Omental fat pad (tissue), 4 donors: ENCODE data around the gene SLC25A4. TPM values are rescaled to one million over a fixed set of nuclear protein-coding genes. Genes with fewer than 3 reads are reported as not detected.

Source experiments
- ATAC-seq: fragments of 150-250 bp; one replicate; pipeline ENCODE4 v1.9.1; 2016; ENCODE audit warnings: mild to moderate bottlenecking, moderate library complexity; ENCODE audit not compliant: low FRiP score
- DNase-seq: peaks from one replicate; pipeline ENCODE4 v3.0.0-alpha.2; 2019; ENCODE audit warnings: low spot score
- total RNA-seq, 4 donors: library from RNA; depleted of rRNA; stranded (reverse); fragments of >200 nt; gene quantifications; one replicate each; pipeline ENCODE4 v1.1.0, GENCODE V29; 2016
- TF ChIP-seq, protein P1 (sequence below), 3 donors: fragments of 450-650 bp; IDR thresholded peaks; one replicate each; pipeline ENCODE4 v1.5.1; 2016 to 2017; ENCODE audit warnings: antibody characterized with exemption in 3 of 3, mild to moderate bottlenecking in 3 of 3, moderate library complexity in 2 of 3

Gene SLC25A4
- total RNA-seq, 4 donors from 2014 or later = 14.4 to 25.9 (median 20.2) TPM

DNA sequence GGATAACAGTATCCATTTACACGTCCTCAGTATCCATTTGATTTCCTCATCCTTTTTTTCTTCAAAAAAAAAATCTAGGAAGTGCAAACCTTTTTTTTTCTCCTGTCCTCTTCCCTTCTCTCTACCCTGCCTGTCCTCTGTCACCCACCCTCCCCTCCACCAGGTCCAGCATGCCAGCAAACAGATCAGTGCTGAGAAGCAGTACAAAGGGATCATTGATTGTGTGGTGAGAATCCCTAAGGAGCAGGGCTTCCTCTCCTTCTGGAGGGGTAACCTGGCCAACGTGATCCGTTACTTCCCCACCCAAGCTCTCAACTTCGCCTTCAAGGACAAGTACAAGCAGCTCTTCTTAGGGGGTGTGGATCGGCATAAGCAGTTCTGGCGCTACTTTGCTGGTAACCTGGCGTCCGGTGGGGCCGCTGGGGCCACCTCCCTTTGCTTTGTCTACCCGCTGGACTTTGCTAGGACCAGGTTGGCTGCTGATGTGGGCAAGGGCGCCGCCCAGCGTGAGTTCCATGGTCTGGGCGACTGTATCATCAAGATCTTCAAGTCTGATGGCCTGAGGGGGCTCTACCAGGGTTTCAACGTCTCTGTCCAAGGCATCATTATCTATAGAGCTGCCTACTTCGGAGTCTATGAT lies 1.7 kb downstream of the SLC25A4 start:
- no peak for ATAC-seq
- DNase-seq = no peak
- TF ChIP-seq, protein P1, sequence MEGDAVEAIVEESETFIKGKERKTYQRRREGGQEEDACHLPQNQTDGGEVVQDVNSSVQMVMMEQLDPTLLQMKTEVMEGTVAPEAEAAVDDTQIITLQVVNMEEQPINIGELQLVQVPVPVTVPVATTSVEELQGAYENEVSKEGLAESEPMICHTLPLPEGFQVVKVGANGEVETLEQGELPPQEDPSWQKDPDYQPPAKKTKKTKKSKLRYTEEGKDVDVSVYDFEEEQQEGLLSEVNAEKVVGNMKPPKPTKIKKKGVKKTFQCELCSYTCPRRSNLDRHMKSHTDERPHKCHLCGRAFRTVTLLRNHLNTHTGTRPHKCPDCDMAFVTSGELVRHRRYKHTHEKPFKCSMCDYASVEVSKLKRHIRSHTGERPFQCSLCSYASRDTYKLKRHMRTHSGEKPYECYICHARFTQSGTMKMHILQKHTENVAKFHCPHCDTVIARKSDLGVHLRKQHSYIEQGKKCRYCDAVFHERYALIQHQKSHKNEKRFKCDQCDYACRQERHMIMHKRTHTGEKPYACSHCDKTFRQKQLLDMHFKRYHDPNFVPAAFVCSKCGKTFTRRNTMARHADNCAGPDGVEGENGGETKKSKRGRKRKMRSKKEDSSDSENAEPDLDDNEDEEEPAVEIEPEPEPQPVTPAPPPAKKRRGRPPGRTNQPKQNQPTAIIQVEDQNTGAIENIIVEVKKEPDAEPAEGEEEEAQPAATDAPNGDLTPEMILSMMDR (IDR thresholded peaks at IDR 0.05) = no peak

DNA sequence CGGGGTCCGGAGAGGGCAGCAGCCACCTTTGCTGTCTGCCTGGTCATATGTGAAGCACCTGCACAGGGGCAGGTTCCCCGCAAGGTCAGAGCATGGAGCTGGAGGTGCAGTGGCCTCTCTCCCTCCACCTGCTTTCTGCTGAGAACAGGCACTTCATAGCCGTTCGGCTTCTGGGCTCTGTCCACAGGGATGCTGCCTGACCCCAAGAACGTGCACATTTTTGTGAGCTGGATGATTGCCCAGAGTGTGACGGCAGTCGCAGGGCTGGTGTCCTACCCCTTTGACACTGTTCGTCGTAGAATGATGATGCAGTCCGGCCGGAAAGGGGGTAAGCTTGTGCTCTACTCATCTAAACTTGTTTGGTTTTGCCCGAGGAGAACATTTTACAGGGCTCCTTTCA lies 2.5 kb downstream of the SLC25A4 start:
- DNase-seq (no peak), ATAC-seq (no peak)
- TF ChIP-seq, protein P1 (IDR thresholded peaks at IDR 0.05) = no peak

DNA sequence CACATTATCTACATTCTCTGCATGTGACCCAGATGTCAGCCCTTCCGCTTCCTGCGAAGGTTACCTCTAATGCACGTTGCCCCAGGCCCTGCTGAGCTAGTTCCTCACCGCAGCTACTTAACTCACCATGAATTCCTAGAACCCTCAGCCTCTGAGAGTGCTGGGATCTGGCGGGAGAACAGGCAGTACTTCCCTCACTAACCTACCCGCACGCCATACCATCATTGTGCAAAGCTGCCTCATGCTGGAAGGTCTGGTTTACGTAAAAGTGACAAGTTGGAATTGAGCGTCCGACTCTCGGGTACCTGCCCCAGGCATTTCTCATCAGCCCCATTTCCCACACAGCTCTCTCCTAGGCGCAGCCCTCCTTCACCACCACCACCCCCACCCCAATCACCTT lies 6.3 kb downstream of the SLC25A4 start:
- ATAC-seq = no peak
- no peak for DNase-seq
- TF ChIP-seq, protein P1 (IDR thresholded peaks at IDR 0.05) = no peak

DNA sequence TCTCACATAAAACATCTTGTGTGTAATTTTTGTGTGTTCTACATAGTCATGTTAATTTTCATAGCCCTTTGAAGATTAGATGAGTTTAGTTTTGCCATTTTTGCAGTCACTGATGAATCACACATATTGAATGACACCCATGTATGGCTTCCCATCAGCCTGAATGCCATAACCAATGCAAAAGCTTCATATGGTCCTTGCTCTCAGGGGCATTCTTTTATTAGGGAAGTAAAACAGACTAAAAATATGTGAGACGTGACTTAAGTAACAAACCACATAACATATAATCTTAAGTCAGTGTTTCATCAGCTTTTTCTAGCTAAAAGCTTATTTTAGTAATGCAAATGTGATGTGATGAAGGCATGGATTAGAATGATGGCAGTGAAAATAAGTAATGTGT lies 8.2 kb downstream of the SLC25A4 start:
- TF ChIP-seq, protein P1 (IDR thresholded peaks at IDR 0.05) = no peak
- DNase-seq (no peak), ATAC-seq (no peak)

DNA sequence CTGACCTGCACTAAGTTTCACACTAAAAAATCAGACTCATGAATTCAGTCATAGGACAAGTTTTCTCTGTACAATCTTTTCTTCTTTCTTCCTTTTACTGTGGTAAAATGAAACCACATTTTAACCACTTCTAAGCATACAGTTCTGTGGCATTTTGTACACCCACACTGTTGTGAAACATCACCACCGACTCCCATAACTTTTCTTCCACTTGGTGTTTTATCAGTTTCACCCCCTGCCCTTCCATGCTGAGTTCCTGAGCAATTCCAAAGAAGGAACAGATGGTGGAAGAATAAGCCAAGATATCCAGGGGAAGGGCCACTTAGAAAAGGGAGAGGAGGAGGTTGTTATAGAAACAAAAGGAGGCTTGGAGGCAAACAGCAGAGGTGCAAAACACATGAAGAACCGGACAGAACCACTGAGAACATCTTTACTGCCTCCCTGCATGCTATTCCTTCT lies 22.6 kb downstream of the SLC25A4 start:
- TF ChIP-seq, protein P1 (IDR thresholded peaks at IDR 0.05) = no peak
- no peak for DNase-seq
- ATAC-seq = peak; percentile 54

DNA sequence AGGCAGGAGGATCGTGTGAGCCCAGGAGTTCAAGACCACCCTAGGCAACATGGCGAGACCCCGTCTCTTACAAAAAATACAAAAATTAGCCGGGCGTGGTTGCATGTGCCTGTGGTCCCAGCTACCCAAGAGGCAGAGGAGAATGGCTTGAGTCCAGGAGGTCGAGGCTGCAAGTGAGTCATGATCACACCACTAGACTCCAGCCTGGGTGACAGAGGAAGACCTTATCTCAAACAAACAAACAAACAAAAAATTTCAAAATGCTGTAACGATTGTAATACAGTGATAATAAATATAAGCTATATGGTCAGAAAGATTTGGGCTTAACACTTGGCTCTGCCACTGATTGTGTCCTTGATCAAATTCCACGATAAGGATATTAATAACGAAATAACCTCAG lies 24.2 kb downstream of the SLC25A4 start:
- no peak for DNase-seq
- TF ChIP-seq, protein P1 (IDR thresholded peaks at IDR 0.05) = no peak
- ATAC-seq = no peak

DNA sequence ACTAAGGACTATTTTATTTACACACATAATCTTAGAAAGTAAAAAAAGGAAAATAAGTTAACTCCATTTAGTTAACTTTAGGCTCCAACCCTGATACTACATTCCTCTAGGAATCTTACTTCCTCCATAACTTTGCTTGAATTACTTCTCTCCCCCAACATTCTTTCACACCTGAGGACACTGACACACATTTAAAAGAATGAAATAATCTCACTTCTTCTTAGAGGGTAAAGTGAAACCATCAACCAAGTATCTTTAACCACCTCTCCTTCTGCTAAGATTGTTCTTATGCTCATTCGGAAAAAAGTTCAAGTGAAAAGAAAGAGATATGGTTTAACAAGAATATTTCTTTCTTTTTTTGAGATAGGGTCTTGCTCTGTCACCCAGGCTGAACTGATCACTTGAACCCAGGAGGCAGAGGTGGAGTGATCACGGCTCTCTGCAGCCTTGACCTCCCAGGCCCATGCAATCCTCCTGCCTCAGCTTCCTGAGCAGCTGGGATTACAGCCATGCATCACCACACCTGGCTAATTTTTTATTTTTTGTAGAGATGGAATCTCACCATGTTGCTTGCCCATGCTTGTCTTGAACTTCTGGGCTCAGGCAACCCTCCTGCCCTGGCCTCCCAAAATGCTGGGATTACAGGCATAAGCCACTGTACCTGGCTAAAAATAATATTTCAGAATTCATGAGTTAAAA lies 28.5 kb downstream of the SLC25A4 start:
- ATAC-seq (no peak), DNase-seq (no peak)
- TF ChIP-seq, protein P1 (IDR thresholded peaks at IDR 0.05) = no peak
